ENCODE data around the gene TBX6.

- TF ChIP-seq POLR2AphosphoS5 (IDR thresholded peaks at IDR 0.05; ENCODE audit: low read depth, low read length) (no peak), POLR2A (IDR thresholded peaks at IDR 0.05; ENCODE audit: low read depth, low read length) (no peak)
Observed at GRCh38 chr16:30114411-30114810, 22.7 kb upstream of the TBX6 start.

Data from GM12892 (cell line).